A549 (cell line): Measurements from ENCODE around the gene SMARCA1. TPM values are rescaled to one million over a fixed set of nuclear protein-coding genes. Genes with fewer than 3 reads are reported as not detected.
A peak's percentile ranks its signal among the peaks of the same experiment; 100 is the strongest.

Experiments
- ATAC-seq, 2 experiments: fragments of 200-7000 bp in 1 of 2; fragments of >200 bp in 1 of 2; cut with Nextera tagmentation in 1 of 2; cut with Tn5 transposase in 1 of 2; 3 replicates each; pipeline versions ENCODE4 v1.8.0 to v1.9.1; 2018 to 2020; ENCODE audit warnings: mild to moderate bottlenecking in 1 of 2, moderate library complexity in 1 of 2
- CTCF ChIA-PET: fragments of 300-600 bp; sonication (Branson Sonifier 250); formaldehyde crosslinking; extraction: SDS; loops from one replicate; lab custom pipeline; 2021; ENCODE audit warnings: antibody characterized with exemption, inconsistent platforms; lab: Yijun Ruan, JAX
- POLR2A ChIA-PET: fragments of 350-600 bp; formaldehyde crosslinking; extraction: SDS; loops from one replicate; lab custom pipeline; 2021; ENCODE audit warnings: antibody characterized with exemption, inconsistent platforms; lab: Yijun Ruan, JAX
- DNase-seq, 2 experiments: peaks; one replicate each; pipeline versions ENCODE4 v3.0.0 to v3.0.0-alpha.2; 2011 to 2016; ENCODE audit warnings: low read depth in 1 of 2, low spot score in 1 of 2
- FAIRE-seq: peaks from 2 replicates; lab custom pipeline; 2011; peaks lifted over from hg19 to GRCh38; lab: Jason Lieb, UNC
- H3K27ac ChIP-seq, 2 experiments: fragments of >200 bp; sonication (Bioruptor Twin); formaldehyde crosslinking; 3 replicates each; pipeline ENCODE4 v1.5.1; 2016 to 2017
- H3K4me1 ChIP-seq: fragments of >200 bp; sonication (Bioruptor Twin); formaldehyde crosslinking; 3 replicates; pipeline ENCODE4 v1.6.1; 2016
- H3K4me2 ChIP-seq: fragments of >200 bp; sonication (Bioruptor Twin); formaldehyde crosslinking; 3 replicates; pipeline ENCODE4 v1.6.1; 2016
- H3K4me3 ChIP-seq: fragments of >200 bp; sonication (Bioruptor Twin); formaldehyde crosslinking; 3 replicates; pipeline ENCODE4 v1.5.1; 2016
- H3K9me3 ChIP-seq: fragments of >200 bp; sonication (Bioruptor Twin); formaldehyde crosslinking; 3 replicates; pipeline ENCODE4 v1.6.1; 2016
- BHLHE40 ChIP-seq: IDR thresholded peaks from 2 replicates; pipeline ENCODE4 v1.6.1; 2012; ENCODE audit warnings: low read depth, low read length, inconsistent platforms
- CBX8 ChIP-seq: fragments of 200-600 bp; sonication (generic); IDR thresholded peaks from 2 replicates; pipeline ENCODE4 v1.6.1; 2016
- CEBPB ChIP-seq, 2 experiments: fragments of >200 bp in 1 of 2; sonication (Bioruptor Twin) in 1 of 2; formaldehyde crosslinking in 1 of 2; IDR thresholded peaks; 2 replicates each; pipeline ENCODE4 v1.6.1; 2012 to 2016
- CHD4 ChIP-seq: fragments of 200-600 bp; sonication (generic); IDR thresholded peaks from 2 replicates; pipeline ENCODE4 v1.6.1; 2016; ENCODE audit warnings: antibody characterized with exemption, mild to moderate bottlenecking, borderline replicate concordance
- EHF ChIP-seq: fragments of 250-450 bp; sonication (Bioruptor Pico); IDR thresholded peaks from 2 replicates; pipeline ENCODE4 v1.5.0; 2020; ENCODE audit warnings: mild to moderate bottlenecking
- GATA3 ChIP-seq: IDR thresholded peaks from 2 replicates; pipeline ENCODE4 v1.6.1; 2012; ENCODE audit warnings: borderline replicate concordance
- HDAC2 ChIP-seq: fragments of 200-600 bp; sonication (generic); IDR thresholded peaks from 2 replicates; pipeline ENCODE4 v1.6.1; 2016
- HOXA7 ChIP-seq: fragments of 250-450 bp; sonication (Bioruptor Pico); IDR thresholded peaks from 2 replicates; pipeline ENCODE4 v1.5.0; 2020; ENCODE audit warnings: mild to moderate bottlenecking, moderate library complexity
- HOXB13 ChIP-seq: fragments of 250-450 bp; sonication (Bioruptor Pico); IDR thresholded peaks from 2 replicates; pipeline ENCODE4 v1.5.0; 2020; ENCODE audit warnings: low read depth, mild to moderate bottlenecking, moderate library complexity
- MYC ChIP-seq: IDR thresholded peaks from 2 replicates; pipeline ENCODE4 v1.6.1; 2012; ENCODE audit warnings: mild to moderate bottlenecking, inconsistent platforms, low read length, improper control_type of control experiment, borderline replicate concordance
- NR3C1 ChIP-seq: fragments of >200 bp; sonication (Bioruptor Twin); formaldehyde crosslinking; IDR thresholded peaks from 3 replicates; pipeline ENCODE4 v1.6.1; 2017
- RAD21 ChIP-seq, 2 experiments: fragments of >200 bp in 1 of 2; sonication (Bioruptor Twin) in 1 of 2; formaldehyde crosslinking in 1 of 2; IDR thresholded peaks in 1 of 2; conservative IDR thresholded peaks in 1 of 2; 2 replicates in 1 of 2; 3 replicates in 1 of 2; pipeline ENCODE4 v1.6.1; 2012 to 2018; ENCODE audit warnings: inconsistent platforms in 1 of 2
- RARB ChIP-seq: fragments of 250-450 bp; sonication (Bioruptor Pico); IDR thresholded peaks from 2 replicates; pipeline ENCODE4 v1.8.0; 2021; ENCODE audit warnings: mild to moderate bottlenecking, moderate library complexity
- RNF2 ChIP-seq: fragments of 200-600 bp; sonication (generic); IDR thresholded peaks from 2 replicates; pipeline ENCODE4 v1.6.1; 2016; ENCODE audit warnings: low read depth, mild to moderate bottlenecking, antibody characterized with exemption, moderate library complexity, borderline replicate concordance
- ZFP36 ChIP-seq: fragments of 450-650 bp; IDR thresholded peaks from 2 replicates; pipeline ENCODE4 v1.6.1; 2014; ENCODE audit warnings: borderline replicate concordance; ENCODE audit not compliant: partially characterized antibody
- ZSCAN20 ChIP-seq: fragments of 250-450 bp; sonication (Bioruptor Pico); IDR thresholded peaks from 2 replicates; pipeline ENCODE4 v1.8.0; 2022; ENCODE audit warnings: mild to moderate bottlenecking, moderate library complexity
- WGBS: methylation state at CpG from one replicate; pipeline ENCODE4 v1.1.6; 2017; ENCODE audit errors: missing lambda C conversion rate; 5-methylcytosine and 5-hydroxymethylcytosine counted together
- polyA plus RNA-seq, 4 experiments: library from polyadenylated mRNA; depleted of rRNA in 3 of 4; stranded (reverse); fragments of >200 nt; fragmentation: RNase III in 1 of 4; extraction: RNeasy Plus Mini Kit Qiagen cat#74134 plus additional on column Dnase treatment in 1 of 4; gene quantifications; 2 replicates in 3 of 4; 3 replicates in 1 of 4; pipeline ENCODE4 v1.2.3, GENCODE V29; 2011 to 2017
- TF ChIP-seq, protein P1 (sequence below): fragments of >200 bp; sonication (Bioruptor Twin); formaldehyde crosslinking; IDR thresholded peaks from 3 replicates; pipeline ENCODE4 v1.5.1; 2016
- TF ChIP-seq, protein P2 (sequence below): fragments of >200 bp; sonication (Bioruptor Twin); formaldehyde crosslinking; IDR thresholded peaks from 3 replicates; pipeline ENCODE4 v1.6.1; 2016
- TF ChIP-seq, protein P3 (sequence below): fragments of >200 bp; sonication (Bioruptor Twin); formaldehyde crosslinking; IDR thresholded peaks from 2 replicates; pipeline ENCODE4 v1.6.1; 2016

SMARCA1 gene
- polyA plus RNA-seq, 2 of the 4 experiments (the other 2 are of a cell fraction) = 72.4 to 77.2 TPM

DNA sequence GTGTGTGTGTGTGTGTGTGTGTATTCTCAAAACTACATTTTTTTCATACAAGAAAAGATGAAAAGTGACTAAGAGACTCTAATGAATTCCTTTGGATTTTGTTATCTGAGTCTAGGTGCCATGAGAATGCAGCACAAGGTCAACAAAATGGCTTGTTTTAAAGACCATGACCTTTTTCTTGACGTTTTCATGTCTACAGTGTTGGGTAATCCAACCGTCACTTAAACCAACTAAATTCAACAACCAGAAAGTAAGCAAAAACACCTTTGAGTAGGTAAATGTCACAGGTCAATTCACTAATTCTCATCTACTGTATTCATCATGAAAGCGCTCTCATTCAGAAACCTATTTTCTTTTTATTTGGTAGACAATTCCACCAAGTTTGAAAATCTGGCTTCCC, 3.1 kb downstream of the SMARCA1 start:
- H3K9me3 ChIP-seq = no peaks in the 10 kb centered on the region
- no peak for TF ChIP-seq NR3C1
- TF ChIP-seq HOXA7 (CRISPR knock-in tag) = no peak
- no peak for TF ChIP-seq CEBPB (IDR thresholded peaks at IDR 0.05)
- TF ChIP-seq HDAC2 = no peak
- TF ChIP-seq RARB (CRISPR knock-in tag) = no peak
- no peak for TF ChIP-seq MYC
- no peak for TF ChIP-seq RAD21 (conservative IDR thresholded peaks at IDR 0.05 in 1 of 2, IDR thresholded peaks at IDR 0.05 in 1 of 2)
- no peak for TF ChIP-seq HOXB13 (CRISPR knock-in tag)
- no peak for TF ChIP-seq RNF2
- TF ChIP-seq, protein P1, sequence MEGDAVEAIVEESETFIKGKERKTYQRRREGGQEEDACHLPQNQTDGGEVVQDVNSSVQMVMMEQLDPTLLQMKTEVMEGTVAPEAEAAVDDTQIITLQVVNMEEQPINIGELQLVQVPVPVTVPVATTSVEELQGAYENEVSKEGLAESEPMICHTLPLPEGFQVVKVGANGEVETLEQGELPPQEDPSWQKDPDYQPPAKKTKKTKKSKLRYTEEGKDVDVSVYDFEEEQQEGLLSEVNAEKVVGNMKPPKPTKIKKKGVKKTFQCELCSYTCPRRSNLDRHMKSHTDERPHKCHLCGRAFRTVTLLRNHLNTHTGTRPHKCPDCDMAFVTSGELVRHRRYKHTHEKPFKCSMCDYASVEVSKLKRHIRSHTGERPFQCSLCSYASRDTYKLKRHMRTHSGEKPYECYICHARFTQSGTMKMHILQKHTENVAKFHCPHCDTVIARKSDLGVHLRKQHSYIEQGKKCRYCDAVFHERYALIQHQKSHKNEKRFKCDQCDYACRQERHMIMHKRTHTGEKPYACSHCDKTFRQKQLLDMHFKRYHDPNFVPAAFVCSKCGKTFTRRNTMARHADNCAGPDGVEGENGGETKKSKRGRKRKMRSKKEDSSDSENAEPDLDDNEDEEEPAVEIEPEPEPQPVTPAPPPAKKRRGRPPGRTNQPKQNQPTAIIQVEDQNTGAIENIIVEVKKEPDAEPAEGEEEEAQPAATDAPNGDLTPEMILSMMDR = no peak
- CTCF ChIA-PET = no interaction called here
- peak overlapping the region; percentile 35; the same call in 2 of the 3 replicates for H3K4me2 ChIP-seq
- no peak overlapping the region for H3K27ac ChIP-seq
- WGBS = 74% methylated on average over 3 of the region's 3 CpGs
- POLR2A ChIA-PET = no interaction called here
- FAIRE-seq (no peak), ATAC-seq (no peak), DNase-seq (no peak)
- H3K4me3 ChIP-seq = no peak overlapping the region
- peaks cover 34% of the 10 kb centered on the region; the same call in 2 of the 3 replicates for H3K4me1 ChIP-seq

DNA sequence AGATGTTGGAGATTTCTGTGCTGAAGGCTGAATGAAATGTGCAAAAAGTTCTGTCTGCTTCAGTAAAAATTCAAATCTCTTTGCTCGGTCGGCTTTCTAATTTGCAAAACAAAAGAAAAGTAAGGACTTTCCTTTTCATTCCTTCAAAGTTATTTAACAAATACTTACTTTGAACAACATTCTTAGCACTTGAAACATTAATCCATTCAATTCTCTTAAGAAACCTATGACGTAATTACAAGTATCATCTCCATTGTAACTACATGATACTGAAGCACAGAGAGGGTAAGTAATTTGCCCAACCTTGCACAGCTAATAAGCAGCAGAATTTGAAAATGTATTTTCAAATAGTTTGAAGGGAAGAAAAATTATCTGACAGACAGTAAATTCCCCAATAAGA, 6.9 kb downstream of the SMARCA1 start:
- FAIRE-seq = peak; percentile 76
- Histone ChIP-seq H3K9me3 (no peaks in the 10 kb centered on the region), H3K27ac (no peak overlapping the region), H3K4me2 (no peak overlapping the region), H3K4me3 (no peak overlapping the region), H3K4me1 (peaks cover 18% of the 10 kb centered on the region; the same call in 2 of the 3 replicates)
- CTCF ChIA-PET = no interaction called here
- TF ChIP-seq CBX8 (no peak), ZFP36 (peak; percentile 39), GATA3 (no peak)
- no peak for DNase-seq
- POLR2A ChIA-PET = no interaction called here
- 94% methylated on average over 3 of the region's 3 CpGs for WGBS
- ATAC-seq = no peak

DNA sequence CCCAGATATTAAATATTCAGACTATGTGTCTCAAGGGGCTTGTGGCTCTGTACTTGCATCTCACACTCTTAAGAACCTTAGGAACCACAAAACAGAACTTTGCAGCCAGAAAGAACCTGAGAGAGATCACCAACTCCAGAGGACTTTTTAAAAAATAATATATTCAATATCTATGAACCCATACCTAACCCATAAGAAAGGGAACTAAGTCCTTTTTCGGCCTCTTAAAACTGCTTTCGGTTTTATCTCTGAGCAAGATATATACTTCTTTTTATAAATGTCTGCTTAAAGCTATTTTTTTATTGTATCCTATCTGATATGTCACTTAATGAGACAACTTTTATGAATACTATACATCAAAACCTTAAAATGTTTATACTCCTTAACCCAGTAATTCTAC, 10.9 kb downstream of the SMARCA1 start:
- ATAC-seq = no peak
- H3K4me2 ChIP-seq = no peak overlapping the region
- TF ChIP-seq GATA3 = no peak
- no peak for TF ChIP-seq EHF (CRISPR knock-in tag)
- TF ChIP-seq ZSCAN20 (CRISPR knock-in tag) = no peak
- no peak for TF ChIP-seq BHLHE40
- no peak for TF ChIP-seq NR3C1
- TF ChIP-seq, protein P2, sequence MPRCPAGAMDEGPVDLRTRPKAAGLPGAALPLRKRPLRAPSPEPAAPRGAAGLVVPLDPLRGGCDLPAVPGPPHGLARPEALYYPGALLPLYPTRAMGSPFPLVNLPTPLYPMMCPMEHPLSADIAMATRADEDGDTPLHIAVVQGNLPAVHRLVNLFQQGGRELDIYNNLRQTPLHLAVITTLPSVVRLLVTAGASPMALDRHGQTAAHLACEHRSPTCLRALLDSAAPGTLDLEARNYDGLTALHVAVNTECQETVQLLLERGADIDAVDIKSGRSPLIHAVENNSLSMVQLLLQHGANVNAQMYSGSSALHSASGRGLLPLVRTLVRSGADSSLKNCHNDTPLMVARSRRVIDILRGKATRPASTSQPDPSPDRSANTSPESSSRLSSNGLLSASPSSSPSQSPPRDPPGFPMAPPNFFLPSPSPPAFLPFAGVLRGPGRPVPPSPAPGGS = no peak
- no peak for TF ChIP-seq CHD4
- no peak for TF ChIP-seq HOXA7 (CRISPR knock-in tag)
- TF ChIP-seq, protein P3, sequence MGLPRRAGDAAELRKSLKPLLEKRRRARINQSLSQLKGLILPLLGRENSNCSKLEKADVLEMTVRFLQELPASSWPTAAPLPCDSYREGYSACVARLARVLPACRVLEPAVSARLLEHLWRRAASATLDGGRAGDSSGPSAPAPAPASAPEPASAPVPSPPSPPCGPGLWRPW = no peak
- H3K27ac ChIP-seq = no peak overlapping the region
- H3K4me1 ChIP-seq = no peaks in the 10 kb centered on the region
- H3K4me3 ChIP-seq = no peak overlapping the region
- no peak for DNase-seq
- 95% methylated on average over 2 of the region's 2 CpGs for WGBS
- ChIA-PET POLR2A (no interaction called here), CTCF (no interaction called here)
- no peaks in the 10 kb centered on the region for H3K9me3 ChIP-seq
- peak; percentile 61 for FAIRE-seq
